SKM-1 (cell line): Measurements from ENCODE around the gene LIFR.
"Not testable (repeated sequence)": the region's sequence is repeated elsewhere in the genome, so short reads cannot be mapped to it uniquely, and the experiment has no call there.

ENCODE experiments used
- DNase-seq: peaks from one replicate; lab custom pipeline; 2025; ENCODE audit not compliant: unreplicated experiment; lab: John Stamatoyannopoulos, UW

LIFR gene

GRCh38 chr5:38524022-38524421 lies 32.4 kb downstream of the LIFR start:
- no peak for DNase-seq

DNA sequence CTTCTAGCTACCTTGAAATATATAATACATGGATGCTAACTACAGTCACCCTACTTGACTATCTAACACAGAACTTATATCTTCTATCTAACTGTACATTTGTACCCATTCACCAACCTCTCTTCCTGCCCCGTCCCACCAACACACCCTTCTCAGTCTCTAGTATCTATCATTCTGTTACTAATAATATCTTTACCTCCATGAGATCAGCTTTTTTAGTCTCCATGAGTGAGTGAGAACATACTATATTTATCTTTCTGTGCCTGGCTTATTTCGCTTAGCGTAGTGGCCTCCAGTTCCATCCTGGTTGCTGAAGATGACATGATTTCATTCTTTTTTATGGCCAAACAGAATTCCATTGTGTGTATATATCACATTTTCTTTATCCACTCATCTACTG lies 37.0 kb downstream of the LIFR start:
- DNase-seq, result no peak

DNA sequence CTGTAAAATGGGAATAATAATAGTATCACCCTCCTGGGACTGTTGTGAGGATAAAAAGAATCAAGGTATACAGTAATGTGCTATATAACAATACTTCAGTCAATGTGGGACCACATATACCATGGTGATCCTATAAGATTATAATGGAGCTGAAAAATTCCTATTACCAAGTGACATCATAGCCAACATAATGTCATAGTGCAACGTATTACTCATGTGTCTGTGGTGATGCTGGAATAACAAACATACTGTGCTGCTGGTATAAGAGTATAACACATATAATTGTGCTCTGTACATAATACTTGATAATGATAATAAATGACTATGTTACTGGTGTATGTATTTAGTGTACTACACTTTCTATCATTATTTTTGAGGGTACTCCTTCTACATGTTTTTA lies 38.1 kb downstream of the LIFR start:
- DNase-seq, result no peak

- not testable (repeated sequence) for DNase-seq
These were observed 39.8 kb downstream of the LIFR start for GRCh38 chr5:38516649-38517048.

- DNase-seq, result no peak
These were observed 40.8 kb downstream of the LIFR start for GRCh38 chr5:38515646-38516045.

DNA sequence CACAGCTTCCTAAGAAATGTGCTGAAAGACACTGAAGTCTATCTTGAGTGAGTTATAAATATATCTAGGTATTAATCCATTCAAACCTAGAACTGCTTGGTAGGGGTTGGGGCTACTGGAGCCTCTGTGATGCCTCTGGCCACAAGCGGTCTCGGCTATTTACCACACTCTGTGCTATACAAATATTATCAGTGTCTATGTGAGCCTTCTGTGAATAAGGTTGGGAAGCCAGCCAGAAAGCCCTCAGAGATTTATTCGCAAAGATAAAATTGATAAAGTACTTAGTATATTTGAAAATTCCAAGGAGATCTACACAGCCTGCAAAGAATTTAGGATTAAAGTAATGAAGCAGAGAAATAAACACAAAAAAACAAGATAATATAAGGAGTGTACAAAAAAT lies 41.4 kb downstream of the LIFR start:
- no peak for DNase-seq

DNA sequence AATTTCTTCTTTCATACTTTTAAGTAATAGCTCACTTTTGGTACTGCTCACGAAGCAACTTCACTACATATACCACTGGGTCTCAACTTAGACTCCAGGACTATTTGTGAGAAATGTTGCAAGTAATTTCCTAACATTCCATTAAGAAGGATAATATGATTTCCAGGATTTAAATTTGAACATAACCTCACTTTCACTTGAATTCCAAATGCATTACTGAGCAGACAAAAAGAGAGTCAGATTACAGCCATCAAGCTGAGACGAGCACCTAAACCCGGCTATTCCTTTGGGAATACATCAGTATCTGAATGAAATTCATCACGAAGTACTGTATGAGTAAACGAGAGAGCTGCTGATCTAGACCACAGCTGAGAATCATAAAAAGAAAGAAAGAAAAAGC lies 47.3 kb downstream of the LIFR start:
- no peak for DNase-seq

DNA sequence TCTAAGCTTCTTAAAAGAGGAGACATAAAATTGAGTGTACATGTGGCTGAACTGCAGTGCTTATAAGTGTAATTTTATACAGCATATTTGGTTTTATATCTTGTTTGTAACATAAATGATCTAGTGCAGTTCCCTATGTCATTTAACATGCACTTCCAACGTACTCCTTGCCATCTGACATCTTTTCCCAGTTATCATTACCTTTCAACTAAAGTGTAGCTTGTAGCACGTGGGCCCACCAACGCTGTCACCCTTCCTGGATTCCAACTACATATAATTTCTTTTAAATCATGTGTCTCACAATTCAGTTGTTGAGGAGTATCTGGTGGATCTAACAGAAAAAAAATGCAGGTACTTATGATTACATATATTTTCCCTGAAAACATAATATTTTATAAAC lies 50.1 kb downstream of the LIFR start:
- DNase-seq, result no peak

DNA sequence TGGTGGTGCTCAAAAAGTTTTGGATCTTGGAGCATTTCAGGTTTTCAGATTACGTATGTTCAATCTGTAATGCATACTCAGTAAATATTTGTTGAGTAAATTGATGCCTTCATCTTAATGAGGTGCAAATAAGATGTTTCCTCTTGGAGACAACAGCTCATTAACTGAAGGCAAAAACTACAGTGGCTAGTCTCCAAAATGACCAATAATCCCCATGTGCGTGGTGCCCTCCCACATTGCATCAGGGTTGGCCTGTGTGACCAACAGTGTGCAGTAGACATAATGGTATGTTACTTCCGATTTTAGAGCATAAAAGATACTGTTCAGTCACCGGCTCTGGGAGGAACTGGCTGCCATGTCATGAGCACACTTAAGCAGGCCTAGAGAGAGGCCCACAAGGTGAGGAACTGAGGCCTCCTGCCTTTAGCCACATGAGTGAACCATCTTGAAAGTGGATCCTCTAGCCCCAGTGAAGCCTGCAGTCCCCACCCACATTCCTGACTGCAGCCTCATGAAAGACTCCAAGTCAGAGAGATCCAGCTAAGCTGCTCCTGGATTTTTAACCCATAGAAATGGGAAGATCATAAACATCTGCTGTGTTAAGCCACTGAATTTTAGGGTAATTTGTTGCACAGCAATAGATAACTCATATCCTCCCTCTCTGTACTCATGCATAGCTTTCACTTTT lies 55.7 kb downstream of the LIFR start:
- no peak for DNase-seq

- no peak for DNase-seq
These were observed 58.5 kb downstream of the LIFR start for GRCh38 chr5:38497946-38498345.

GRCh38 chr5:38494763-38495162 lies 61.7 kb downstream of the LIFR start:
- DNase-seq, result no peak

GRCh38 chr5:38494175-38494574 lies 62.3 kb downstream of the LIFR start:
- no peak for DNase-seq

GRCh38 chr5:38483805-38484398 lies 72.5 kb downstream of the LIFR start:
- DNase-seq, result no peak

DNA sequence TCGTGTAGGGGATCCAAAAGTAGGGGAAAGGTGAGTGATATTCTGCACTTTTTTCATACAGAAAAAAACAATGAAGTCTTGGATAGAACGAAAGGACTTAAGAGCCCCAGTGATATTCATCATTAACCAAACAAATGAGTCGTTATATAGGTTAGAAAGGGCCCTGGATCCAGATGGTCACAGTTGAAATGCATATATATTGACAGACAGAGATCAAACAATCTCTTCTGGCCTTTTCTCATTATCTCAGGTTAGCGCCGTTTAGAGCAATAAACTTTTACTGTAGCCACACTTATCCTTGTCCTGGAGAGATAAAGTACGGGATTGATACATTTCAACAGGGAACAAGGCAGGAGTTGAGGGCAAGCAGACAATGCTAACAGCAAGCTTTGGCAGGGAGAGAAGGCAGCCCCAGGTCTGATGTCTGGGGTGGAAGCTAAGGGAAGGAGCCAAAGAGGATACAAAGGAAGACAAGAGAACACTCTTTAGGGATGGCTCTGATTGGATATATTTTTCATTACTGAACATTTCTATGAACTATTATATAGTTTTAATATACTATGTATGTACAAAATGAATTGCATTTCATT lies 77.0 kb downstream of the LIFR start:
- no peak for DNase-seq

- no peak for DNase-seq
These were observed 77.6 kb downstream of the LIFR start for GRCh38 chr5:38478878-38479277.

DNA sequence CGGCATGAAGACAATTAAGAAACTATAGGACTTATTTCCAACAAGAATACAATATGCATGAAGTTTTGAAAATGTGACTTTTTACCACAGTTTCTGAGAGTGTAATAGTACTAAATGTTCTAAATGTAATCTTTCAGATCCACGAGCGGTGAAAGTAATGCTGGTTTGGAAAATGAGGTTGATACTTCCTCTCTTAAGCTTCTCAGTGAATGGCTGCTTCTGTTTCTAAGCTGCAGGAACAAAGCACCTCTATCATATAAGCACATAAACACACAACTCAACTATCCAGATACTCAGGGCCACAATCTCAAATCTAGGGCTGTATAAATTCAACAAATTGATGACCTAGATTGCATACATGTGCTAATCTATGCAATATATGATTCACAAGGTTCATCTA lies 78.3 kb downstream of the LIFR start:
- DNase-seq, result no peak

DNA sequence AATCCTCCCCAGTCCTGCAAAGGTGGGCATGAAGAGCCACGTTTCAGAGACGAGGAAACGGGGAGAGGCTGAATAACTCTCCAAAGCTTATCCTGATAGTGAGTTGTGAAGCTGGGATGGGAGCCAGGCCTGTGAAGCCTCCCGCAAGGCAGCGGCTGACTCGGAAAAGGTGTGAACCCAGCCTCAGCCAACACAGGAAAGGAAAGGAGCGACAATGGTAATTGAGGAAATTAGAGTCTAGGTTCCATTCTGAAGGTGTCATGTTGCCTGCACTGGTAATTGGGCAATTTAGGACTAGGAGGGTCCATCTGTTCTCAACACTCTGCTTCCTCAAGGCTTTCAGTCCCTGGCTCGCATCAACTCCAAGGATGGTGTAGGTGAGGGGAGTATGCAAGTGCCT lies 83.4 kb downstream of the LIFR start:
- DNase-seq, result no peak

- no peak for DNase-seq
These were observed 83.9 kb downstream of the LIFR start for GRCh38 chr5:38472541-38472940.

- DNase-seq, result no peak
These were observed 84.7 kb downstream of the LIFR start for GRCh38 chr5:38471709-38472108.

GRCh38 chr5:38469707-38470267 lies 86.7 kb downstream of the LIFR start:
- DNase-seq, result no peak

GRCh38 chr5:38468978-38469706 lies 87.3 kb downstream of the LIFR start:
- DNase-seq, result no peak

- DNase-seq, result no peak
These were observed 88.2 kb downstream of the LIFR start for GRCh38 chr5:38468202-38468673.
